AG10803 (cell line): ENCODE results near the gene HARBI1.

Experiments
- DNase-seq: peaks from one replicate; pipeline ENCODE4 v3.0.0; 2010; ENCODE audit warnings: low read depth
- H3K4me3 ChIP-seq: 2 replicates; pipeline ENCODE4 v1.5.1; 2011; ENCODE audit warnings: mild to moderate bottlenecking, low read length, control low read depth
- TF ChIP-seq, protein P1 (sequence below): conservative IDR thresholded peaks from 2 replicates; pipeline ENCODE4 v1.5.1; 2011; ENCODE audit warnings: mild to moderate bottlenecking, low read length, control low read depth, inconsistent platforms

HARBI1 gene

DNA sequence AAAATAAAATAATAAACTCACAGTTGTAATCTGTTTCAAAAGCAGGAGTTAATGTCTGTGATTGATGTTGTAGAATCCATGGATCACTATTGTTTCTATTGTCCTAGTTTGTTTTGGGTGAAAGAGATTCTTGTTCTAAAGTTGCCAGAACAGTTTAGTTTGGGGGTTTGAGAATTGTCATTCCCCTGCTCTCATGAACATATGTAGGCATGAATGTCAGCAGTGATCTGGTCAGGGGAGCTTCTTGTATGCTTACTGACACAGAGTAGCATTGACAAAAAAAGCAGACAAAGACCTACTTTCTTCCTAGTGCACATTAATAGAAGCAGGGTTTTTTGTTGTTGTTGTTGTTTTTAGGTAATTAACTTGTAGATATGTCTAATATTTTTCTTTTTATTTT, 44.8 kb upstream of the HARBI1 start:
- TF ChIP-seq, protein P1, sequence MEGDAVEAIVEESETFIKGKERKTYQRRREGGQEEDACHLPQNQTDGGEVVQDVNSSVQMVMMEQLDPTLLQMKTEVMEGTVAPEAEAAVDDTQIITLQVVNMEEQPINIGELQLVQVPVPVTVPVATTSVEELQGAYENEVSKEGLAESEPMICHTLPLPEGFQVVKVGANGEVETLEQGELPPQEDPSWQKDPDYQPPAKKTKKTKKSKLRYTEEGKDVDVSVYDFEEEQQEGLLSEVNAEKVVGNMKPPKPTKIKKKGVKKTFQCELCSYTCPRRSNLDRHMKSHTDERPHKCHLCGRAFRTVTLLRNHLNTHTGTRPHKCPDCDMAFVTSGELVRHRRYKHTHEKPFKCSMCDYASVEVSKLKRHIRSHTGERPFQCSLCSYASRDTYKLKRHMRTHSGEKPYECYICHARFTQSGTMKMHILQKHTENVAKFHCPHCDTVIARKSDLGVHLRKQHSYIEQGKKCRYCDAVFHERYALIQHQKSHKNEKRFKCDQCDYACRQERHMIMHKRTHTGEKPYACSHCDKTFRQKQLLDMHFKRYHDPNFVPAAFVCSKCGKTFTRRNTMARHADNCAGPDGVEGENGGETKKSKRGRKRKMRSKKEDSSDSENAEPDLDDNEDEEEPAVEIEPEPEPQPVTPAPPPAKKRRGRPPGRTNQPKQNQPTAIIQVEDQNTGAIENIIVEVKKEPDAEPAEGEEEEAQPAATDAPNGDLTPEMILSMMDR: no peak

DNA sequence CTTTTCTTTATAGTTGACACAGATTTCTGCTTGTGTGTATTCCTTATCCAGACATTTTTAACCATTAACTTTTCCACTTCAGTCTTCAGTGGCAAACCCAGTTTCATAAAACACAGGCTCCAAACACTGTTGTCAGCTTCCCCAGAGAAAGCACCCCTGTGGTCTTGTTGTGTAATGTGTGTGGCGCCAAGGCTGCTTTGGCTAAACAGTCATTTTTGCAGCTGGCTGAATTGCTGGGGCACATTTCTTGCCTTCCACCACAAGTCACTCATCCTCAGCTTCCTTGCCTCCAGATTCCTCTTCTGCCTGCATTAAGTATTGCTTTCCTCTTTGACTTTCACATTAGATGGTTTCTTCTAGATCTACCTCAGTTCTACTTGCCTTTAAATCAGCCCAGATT, 42.9 kb upstream of the HARBI1 start:
- no peak overlapping the region for H3K4me3 ChIP-seq
- DNase-seq: peak; percentile 91
- TF ChIP-seq, protein P1: no peak

More for the DNA sequence above, 44.8 kb upstream of the HARBI1 start:
- DNase-seq: no peak
- no peak overlapping the region for H3K4me3 ChIP-seq

DNA sequence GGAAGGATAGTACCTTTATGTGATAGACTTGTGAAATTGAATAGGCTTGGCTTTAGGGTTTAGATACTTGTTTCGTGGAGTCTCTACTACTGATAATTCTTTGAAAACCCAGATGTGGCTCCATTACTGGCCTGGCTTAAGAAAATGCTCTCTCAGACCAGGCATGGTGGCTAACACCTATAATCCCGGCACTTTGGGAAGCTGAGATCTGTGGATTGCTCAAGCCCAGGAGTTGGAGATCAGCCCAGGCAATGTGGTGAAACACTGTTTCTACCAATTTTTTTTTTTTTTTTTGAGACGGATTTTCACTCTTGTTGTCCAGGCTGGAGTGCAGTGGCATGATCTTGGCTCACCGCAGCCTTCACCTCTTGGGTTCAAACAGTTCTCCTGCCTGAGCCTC, 41.2 kb upstream of the HARBI1 start:
- TF ChIP-seq, protein P1: no peak
- no peak overlapping the region for H3K4me3 ChIP-seq
- peak; percentile 87 for DNase-seq

DNA sequence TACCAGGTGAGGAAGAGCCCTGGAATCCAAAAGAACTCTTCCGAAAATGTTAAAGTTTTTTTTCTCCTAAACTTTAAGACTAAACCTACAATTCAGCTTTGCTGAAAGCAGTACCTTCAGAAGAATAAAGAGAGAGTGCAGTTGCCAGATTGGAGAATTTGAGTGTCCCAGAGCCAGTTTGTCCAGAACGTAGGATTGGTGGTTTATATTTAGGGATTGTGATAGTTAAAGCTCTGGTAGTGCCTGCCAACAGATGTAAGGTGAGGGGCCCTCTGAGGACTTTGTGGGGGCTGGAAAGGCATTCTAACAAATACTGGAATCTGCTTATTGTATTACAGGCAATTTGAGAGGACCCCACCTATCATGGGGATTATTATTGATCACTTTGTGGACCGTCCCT, 40.2 kb upstream of the HARBI1 start:
- no peak for DNase-seq
- TF ChIP-seq, protein P1: no peak
- no peak overlapping the region for H3K4me3 ChIP-seq

DNA sequence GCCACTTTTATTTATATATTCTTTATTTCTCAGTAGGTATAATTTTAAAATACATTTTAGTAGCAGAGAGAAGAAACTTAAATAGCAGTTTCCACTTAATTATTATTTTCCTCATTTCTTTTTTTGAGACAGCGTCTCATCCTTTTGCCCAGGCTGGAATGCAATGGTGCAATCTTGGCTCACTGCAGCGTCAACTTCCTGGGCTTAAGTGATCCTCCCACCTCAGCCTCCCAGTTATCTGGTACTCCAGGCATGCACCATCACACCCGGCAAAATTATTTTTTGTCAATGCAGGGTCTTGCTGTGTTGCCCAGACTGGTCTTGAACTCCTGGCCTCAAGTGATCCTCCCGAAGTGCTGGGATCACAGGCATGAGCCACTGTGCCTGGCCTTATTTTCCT, 38.6 kb upstream of the HARBI1 start:
- H3K4me3 ChIP-seq: no peak overlapping the region
- TF ChIP-seq, protein P1: no peak

DNA sequence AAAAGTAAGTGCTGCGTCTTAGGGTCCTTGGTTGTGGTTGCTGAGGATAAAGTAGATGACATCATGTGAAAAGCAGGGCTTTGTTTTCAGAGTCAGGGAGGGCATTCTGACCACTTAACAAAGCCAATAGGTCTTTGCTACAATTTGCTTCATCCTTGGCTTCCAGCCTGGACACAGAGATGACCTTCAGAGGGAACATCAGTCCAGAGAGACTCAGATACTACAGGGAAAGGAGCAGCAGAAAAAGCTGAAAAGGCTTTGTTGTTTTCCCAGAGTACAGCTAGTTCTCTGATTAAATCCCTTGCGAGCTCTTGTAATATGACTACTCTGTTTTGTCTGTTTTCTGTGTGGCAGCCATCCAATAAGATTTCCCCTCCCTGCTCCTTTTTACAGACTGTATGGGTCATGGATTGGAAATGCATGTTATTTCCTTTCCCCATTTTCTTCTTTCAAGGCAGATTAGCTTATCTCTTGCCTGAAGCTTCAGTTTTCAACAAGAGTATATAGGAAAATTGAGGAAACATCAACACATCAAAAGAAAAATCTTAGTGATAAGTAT, 32.2 kb upstream of the HARBI1 start:
- H3K4me3 ChIP-seq: peak overlapping the region; percentile 7; the same call in 1 of the 2 replicates
- DNase-seq: peak; percentile 92
- TF ChIP-seq, protein P1: no peak

More for the DNA sequence above, 38.6 kb upstream of the HARBI1 start:
- DNase-seq: no peak

DNA sequence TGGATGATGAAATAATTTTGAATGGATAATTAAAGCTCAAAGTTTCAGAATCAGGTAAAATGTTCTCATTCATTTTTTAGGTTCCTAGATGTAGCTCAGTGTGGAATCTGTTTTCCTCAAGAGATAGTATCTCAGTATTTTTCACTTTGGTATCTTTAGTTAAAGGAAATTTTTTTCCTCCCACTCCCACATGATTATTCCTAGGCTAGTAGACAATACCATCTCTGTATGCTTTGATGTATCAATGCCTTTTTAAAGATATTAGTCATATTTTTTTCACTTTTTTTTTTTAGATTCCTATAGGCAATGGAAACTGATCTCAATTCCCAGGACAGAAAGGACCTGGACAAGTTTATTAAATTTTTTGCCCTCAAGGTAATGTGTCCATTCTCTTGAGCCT, 27.0 kb upstream of the HARBI1 start:
- TF ChIP-seq, protein P1: no peak
- no peak overlapping the region for H3K4me3 ChIP-seq
- DNase-seq: no peak
